ENCODE results near the gene PTPN4.
A peak's percentile ranks its signal among the peaks of the same experiment; 100 is the strongest.
"Not testable (repeated sequence)": the region's sequence is repeated elsewhere in the genome, so short reads cannot be mapped to it uniquely, and the experiment has no call there.

Gene PTPN4

DNA sequence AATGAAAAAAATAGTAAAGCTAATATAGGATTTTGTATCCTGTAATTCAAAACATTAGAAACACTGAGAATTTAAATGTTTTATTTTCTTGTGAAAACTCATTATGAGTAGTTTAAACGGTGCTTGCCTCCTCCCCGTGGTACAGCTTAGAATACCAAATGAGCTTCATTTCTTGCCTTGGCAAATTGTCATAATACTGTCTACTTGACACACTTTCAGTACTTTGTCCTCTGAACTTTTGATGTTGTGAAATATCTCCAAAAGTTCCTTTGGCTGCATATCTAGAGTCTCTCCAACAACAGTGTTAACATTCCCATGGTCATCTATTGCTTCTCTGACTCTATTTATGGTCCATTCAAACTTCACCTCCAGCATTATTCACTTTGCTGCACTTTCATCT, 191.2 kb downstream of the PTPN4 start:
- DNase-seq: no peak

DNA sequence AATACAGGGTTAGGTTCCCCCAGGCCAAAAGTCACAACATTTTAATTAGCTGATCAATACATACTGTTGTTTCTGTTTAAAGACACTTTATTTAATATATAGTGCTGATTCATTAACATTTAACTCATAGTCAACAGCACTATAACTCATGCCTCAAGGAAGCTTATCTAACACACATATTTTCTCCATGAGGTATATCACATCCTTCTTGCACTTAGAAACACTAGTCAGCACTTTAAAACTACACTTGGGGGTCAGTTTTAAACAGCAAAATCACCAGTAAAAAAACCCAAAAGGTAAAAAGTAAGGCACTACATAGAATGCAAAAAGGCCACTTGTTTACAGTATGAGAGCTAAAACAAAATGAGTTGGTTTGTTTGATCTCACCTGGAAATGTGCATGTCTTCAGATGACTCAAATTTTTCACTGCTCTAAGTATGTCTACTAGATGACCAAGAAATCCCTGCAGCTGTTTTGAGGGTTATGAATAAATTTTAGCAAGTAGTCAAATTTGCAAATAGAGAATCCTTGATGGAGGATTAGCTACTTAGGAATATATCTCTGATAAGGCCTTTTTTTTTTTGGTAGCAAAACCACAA, 199.0 kb downstream of the PTPN4 start:
- no peak for DNase-seq

GRCh38 chr2:119960821-119961220, 201.1 kb downstream of the PTPN4 start:
- no peak for DNase-seq

DNA sequence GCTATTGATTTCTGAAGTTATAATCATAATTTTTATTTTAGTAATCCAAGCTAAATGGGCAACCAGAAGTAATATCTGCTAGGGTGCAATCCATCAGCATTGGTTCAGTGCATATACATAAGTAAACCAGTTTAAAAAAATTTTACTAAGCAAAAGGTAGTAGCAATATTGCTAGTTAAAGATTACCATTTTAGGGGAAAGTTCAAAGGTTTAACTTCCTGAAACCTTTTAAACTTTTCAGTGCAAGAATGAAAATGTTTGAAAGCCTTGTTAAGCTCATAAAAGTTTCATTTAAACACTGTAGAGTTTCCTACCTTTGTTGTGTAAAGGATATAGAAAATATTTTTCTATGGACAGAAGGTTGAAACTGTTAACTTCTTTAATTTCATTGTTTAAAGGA, 222.2 kb downstream of the PTPN4 start:
- DNase-seq: no peak

- no peak for DNase-seq
These were observed 222.8 kb downstream of the PTPN4 start for GRCh38 chr2:119982506-119982905.

DNA sequence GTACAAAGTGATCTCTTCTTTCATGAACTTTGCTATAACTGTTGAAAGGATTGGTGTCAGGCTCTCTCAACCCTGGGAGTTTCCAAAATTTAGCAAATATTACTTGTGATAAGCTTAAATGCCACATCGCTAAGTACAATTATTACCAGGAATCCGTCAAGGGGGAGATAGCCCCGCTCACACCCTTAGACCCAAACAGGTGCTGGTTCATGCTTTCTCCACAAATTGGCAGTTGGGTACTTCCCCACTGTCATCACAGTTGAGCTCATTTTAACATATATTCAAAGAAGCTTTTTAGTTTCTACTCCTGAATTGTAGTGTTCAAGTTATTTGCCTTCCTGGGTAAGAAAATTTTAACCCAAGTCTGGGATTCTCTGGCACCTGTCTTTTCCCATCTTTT, 223.4 kb downstream of the PTPN4 start:
- no peak for DNase-seq

- no peak for DNase-seq
These were observed 236.4 kb downstream of the PTPN4 start for GRCh38 chr2:119996148-119996547.

DNA sequence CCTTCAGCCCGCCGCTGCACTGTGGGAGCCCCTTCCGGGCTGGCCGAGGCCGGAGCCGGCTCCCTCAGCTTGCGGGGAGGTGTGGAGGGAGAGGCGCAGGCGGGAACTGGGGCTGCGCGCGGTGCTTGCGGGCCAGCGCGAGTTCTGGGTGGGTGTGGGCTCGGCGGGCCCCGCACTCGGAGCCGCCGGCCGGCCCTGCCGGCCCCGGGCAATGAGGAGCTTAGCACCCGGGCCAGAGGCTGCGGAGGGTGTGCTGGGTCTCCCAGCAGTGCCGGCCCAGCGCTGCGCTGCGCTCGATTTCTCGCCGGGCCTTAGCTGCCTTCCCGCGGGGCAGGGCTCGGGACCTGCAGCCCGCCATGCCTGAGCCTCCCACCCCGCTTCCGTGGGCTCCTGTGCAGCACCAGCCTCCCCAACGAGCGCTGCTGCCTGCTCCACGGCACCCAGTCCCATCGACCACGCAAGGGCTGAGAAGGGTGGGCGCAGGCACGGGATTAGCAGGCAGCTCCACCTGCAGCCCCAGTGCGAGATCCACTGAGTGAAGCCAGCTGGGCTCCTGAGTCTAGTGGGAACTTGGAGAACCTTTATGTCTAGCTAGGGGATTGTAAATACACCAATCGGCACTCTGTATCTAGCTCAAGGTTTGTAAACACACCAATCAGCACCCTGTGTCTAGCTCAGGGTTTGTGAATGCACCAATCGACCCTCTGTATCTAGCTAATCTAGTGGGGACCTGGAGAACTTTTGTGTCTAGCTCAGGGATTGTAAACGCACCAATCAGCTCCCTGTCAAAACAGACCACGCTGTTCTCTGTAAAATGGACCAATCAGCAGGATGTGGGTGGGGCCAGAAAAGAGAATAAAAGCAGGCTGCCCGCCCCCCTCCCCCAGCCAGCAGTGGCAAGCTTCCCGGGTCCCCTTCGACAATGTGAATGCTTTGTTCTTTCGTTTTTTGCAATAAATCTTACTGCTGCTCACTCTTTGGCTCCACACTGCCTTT, 237.5 kb downstream of the PTPN4 start:
- not testable (repeated sequence) for DNase-seq

- no peak for DNase-seq
These were observed 241.7 kb downstream of the PTPN4 start for GRCh38 chr2:120001471-120001870.

DNA sequence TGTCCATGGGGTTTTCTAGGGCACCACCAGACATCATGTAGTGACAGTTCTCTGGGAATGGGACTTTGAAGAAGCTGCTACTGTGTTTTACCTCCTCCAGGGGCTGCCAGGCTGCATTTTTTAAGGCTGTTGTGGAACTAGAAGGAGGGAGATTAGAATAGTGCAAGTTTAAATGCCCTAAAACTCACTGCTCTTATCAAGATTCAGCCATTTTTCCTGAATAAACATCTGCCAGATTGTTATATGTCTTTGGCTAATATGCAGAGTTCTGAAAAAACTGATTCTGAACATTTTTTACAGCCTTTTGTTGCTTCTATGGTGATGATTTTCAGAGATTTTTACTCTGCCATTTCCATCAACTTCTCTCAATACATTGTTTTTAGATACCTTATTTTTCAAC, 244.5 kb downstream of the PTPN4 start:
- no peak for DNase-seq

DNA sequence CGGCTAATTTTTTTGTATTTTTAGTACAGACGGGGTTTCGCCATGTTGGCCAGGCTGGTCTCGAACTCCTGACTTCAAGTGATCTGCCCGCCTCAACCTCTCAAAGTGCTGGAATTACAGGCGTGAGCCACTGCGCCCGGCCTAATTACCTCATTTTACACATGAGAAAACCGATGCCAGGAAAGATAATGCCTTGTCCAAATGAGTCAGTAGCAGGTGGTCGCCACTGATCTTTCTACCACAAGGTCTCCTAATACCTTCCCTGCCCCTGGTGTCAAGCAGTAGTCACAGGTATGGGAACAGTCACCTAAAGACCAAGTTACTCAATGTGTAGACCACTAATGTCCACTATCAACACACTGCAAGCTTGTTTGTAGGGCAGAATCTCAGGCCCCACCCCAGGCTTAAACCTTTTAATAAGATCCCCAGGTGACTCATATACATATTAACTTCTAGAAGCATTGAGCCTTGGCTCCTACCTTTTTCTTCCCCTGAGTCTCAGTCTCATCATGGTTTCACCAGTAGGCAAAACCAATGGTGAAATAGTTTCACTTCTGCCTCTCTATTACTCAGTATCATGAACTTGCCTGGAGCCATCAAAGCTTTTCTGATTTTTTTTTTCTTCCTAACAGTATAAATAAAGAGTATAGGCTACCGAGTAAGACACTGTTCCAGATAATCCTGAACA, 246.3 kb downstream of the PTPN4 start:
- DNase-seq: no peak

GRCh38 chr2:120007851-120008250, 248.1 kb downstream of the PTPN4 start:
- DNase-seq: no peak

GRCh38 chr2:120012363-120012762, 252.6 kb downstream of the PTPN4 start:
- no peak for DNase-seq

- peak; percentile 80 to 84 for DNase-seq
These were observed 253.3 kb downstream of the PTPN4 start, which contains the start of gene EPB41L5 for GRCh38 chr2:120012771-120013596. Gene EPB41L5 (plus strand): TSS chr2:120013077. CDS start chr2:120019085, 6,008 bp downstream.

- peak in 1 of 2 donors; percentile 11 for DNase-seq
These were observed 254.0 kb downstream of the PTPN4 start for GRCh38 chr2:120013597-120014223.

GRCh38 chr2:120014226-120014980, 254.7 kb downstream of the PTPN4 start:
- no peak for DNase-seq

DNA sequence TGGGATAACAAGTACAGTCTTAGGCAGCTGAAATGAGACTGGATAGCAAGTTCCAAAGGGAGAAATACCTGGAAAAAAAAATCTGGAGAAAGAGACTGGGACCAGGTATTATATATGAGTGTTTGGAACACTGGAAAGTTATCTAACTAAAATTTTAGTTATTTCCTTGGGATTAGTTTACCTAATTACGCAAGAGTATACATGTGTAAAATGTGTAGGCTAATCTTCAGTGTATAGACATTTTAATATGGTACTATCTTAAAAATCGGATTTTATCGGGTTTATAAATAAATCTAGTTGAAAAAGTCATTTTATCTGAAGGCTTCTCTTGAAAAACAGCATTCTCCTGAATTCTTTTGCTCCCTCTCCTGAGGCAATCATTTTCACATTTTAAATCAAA, 257.1 kb downstream of the PTPN4 start:
- DNase-seq: no peak

GRCh38 chr2:120017201-120017600, 257.5 kb downstream of the PTPN4 start:
- no peak for DNase-seq

DNA sequence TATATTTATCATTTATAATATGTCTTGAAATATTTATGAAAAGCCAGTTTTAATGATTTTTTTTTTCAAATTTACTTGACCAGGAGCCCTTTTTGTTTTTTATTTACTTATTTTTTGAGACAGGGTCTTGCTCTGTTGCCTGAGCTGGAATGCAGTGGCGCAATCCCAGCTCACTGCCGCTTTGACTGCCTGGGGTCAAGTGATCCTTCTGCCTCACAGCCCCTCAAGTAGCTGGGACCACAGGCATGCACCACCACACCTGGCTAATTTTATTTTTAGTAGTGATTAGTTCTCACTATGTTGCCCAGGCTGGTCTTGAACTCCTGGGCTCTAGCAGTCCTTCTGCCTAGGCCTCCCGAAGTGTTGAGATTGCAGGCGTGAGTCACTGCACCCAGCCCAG, 258.8 kb downstream of the PTPN4 start:
- no peak for DNase-seq

GRCh38 chr2:120020554-120020953, 260.8 kb downstream of the PTPN4 start:
- no peak for DNase-seq

- DNase-seq: not testable (repeated sequence)
These were observed 262.8 kb downstream of the PTPN4 start for GRCh38 chr2:120022505-120022904.

Measured in CD4-positive, alpha-beta T cell treated with Interleukin-4 for 1 hour (primary cell).